GM10248 (cell line): ENCODE data around the gene TRPT1.

Source experiments
- CTCF ChIA-PET: fragments of 300-600 bp; sonication (Branson Sonifier 250); formaldehyde crosslinking; extraction: SDS; loops from one replicate; lab custom pipeline; 2021; ENCODE audit warnings: antibody characterized with exemption; lab: Yijun Ruan, JAX
- POLR2A ChIA-PET: fragments of 350-650 bp; sonication (Branson Sonifier 250); formaldehyde crosslinking; extraction: SDS; loops from one replicate; lab custom pipeline; 2020; ENCODE audit warnings: antibody characterized with exemption; lab: Yijun Ruan, JAX
- DNase-seq: peaks from one replicate; pipeline ENCODE4 v3.0.0; 2012; ENCODE audit errors: extremely low spot score
- CTCF ChIP-seq: IDR thresholded peaks from 2 replicates; pipeline ENCODE4 v1.5.1; 2012; ENCODE audit warnings: mild to moderate bottlenecking, low read depth; ENCODE audit errors: extremely low read depth, missing control alignments, control extremely low read depth

Gene TRPT1

GRCh38 chr11:64245797-64246620 is 20.0 kb upstream of the TRPT1 start:
- DNase-seq: no peak
- ChIA-PET CTCF (interaction anchor here (1.2 to 3.7 kb wide), 10 partner anchors 9 to 58 kb away, joined by 3 to 26 read pairs (median 6); partner anchors contain the start of genes NUDT22 and TRPT1), POLR2A (interaction anchor here (0.6 to 1.0 kb wide), 4 partner anchors 20 to 304 kb away, joined by 3 read pairs; partner anchors contain the start of gene STIP1)
- no peak for TF ChIP-seq CTCF

GRCh38 chr11:64245401-64245796 is 19.4 kb upstream of the TRPT1 start:
- no peak for DNase-seq
- no peak for TF ChIP-seq CTCF

GRCh38 chr11:64244966-64245365 is 19.0 kb upstream of the TRPT1 start:
- TF ChIP-seq CTCF: no peak
- POLR2A ChIA-PET: interaction anchor here (1.7 kb wide), 1 partner anchor 18 kb away, joined by 7 read pairs; no protein-coding TSS in a partner anchor
- CTCF ChIA-PET: interaction anchor here (0.9 to 3.7 kb wide), 10 partner anchors 8 to 87 kb away, joined by 3 to 26 read pairs (median 4); partner anchors contain the start of genes NUDT22 and TRPT1
- DNase-seq: no peak

More at GRCh38 chr11:64245401-64245796, 19.4 kb upstream of the TRPT1 start:
- ChIA-PET POLR2A (interaction anchor here (0.7 to 1.0 kb wide), 2 partner anchors 20 to 59 kb away, joined by 3 read pairs; partner anchors contain the start of gene STIP1), CTCF (interaction anchor here (0.9 to 3.7 kb wide), 11 partner anchors 8 to 87 kb away, joined by 3 to 26 read pairs (median 5); partner anchors contain the start of genes NUDT22 and TRPT1)

- no peak for DNase-seq
- no peak for TF ChIP-seq CTCF
- ChIA-PET CTCF (interaction anchor here (1.0 to 30.9 kb wide), 5 partner anchors 8 to 60 kb away, joined by 3 to 368 read pairs (median 8); partner anchors contain the start of genes CATSPERZ and FERMT3), POLR2A (interaction anchor here (0.5 to 1.7 kb wide), 3 partner anchors 17 to 60 kb away, joined by 3 to 7 read pairs (median 4); no protein-coding TSS in a partner anchor)
These were observed 18.1 kb upstream of the TRPT1 start for GRCh38 chr11:64244107-64244506.

GRCh38 chr11:64243236-64243854 is 17.4 kb upstream of the TRPT1 start:
- DNase-seq: no peak
- TF ChIP-seq CTCF: no peak
- CTCF ChIA-PET: interaction anchor here (0.7 to 30.9 kb wide), 9 partner anchors 9 to 60 kb away, joined by 3 to 368 read pairs (median 3); partner anchors contain the start of genes CATSPERZ, DNAJC4, FERMT3 and NUDT22
- POLR2A ChIA-PET: interaction anchor here (0.5 to 1.7 kb wide), 4 partner anchors 16 to 59 kb away, joined by 3 to 7 read pairs (median 5); no protein-coding TSS in a partner anchor
